ENCODE results near the gene CARD11.
A peak's percentile ranks its signal among the peaks of the same experiment; 100 is the strongest.
"Not testable (repeated sequence)": the region's sequence is repeated elsewhere in the genome, so short reads cannot be mapped to it uniquely, and the experiment has no call there.

The CARD11 gene

GRCh38 chr7:2959828-2960599, 83.7 kb downstream of the CARD11 start:
- DNase-seq: no peak

- no peak for DNase-seq
These were observed 84.5 kb downstream of the CARD11 start for GRCh38 chr7:2959103-2959680.

GRCh38 chr7:2958416-2959102, 85.1 kb downstream of the CARD11 start:
- no peak for DNase-seq

GRCh38 chr7:2957369-2957727, 86.3 kb downstream of the CARD11 start:
- DNase-seq: not testable (repeated sequence)

DNA sequence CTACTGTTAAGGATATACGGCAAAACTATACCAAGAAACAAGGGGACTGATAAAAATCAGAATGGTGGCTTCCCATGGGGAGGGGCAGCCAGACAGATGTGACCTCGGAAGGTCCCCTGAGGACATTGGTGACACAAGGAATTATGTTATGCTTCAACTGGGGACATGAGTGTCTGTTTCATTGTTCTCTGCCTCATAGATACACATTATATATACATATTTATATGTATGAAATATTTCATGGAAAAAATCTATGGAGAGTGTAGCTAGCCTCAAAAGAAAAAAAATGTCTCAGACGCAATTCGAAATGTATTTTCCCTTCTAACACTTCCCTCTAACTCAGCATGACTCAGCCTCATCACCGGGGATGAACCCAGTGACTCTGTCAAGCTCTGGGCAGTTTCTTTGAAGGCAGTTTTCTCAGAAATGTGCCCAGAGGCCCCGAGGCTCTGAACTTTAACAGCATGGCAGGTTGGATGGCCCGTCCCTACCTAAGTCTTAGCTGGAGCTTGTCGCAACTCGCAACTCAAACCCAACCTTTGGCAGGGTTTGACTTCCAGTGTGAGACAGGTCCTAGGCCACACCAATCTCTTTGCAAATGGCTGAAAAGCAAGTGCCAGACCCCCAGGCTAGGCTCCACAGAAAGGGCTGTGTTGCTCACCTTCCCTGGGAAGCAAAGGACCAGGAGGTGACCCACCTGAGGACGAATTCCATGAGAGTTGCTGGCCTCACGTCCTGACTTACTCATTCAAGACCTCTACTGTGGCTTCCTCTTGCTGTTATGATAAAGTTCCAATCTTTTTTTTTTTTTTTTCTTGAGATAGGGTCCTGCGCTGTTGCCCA, 86.9 kb downstream of the CARD11 start:
- peak; percentile 28 to 52 for DNase-seq

GRCh38 chr7:2956076-2956475, 87.6 kb downstream of the CARD11 start:
- DNase-seq: no peak

GRCh38 chr7:2955269-2955668, 88.4 kb downstream of the CARD11 start:
- no peak for DNase-seq

GRCh38 chr7:2954433-2954853, 89.2 kb downstream of the CARD11 start:
- DNase-seq: peak; percentile 19 to 38

DNA sequence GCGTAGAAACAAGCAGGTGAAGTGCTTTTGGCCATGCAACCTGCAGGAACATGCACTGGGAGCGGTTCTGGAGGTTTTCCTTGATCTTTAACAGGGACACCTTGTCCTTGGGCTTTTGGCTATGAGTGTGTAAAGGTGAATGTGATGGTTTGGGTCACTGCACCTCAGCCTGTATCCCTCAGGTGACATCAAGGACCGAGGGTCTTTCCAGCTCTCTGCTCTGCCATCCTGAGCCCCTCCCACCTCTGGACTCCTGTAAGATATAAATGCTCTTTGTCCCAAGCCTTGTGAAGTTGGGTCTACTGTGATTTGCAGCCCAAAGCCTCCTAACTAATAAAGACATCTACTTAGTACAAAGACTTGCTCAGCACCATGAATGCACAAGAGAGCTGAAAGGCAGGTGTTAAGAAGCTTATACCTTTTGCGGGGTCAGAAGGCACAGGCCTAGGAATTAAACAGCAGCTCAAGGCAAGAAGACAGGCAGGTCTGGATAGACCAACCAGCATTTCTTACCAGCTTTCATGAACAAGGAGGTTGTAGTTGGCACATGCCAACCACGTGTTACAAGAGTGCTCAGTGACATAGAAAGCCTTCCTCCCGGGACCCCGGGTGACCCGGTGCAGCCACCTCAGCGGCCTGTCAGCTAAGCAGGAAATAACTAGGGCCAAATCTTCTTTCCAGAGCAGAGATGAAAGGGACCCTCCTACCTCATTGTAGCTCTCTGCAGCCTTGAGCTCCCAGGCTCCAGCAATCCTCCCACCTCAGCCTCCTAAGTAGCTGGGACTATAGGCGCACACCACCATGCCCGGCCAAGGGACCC, 89.9 kb downstream of the CARD11 start:
- no peak for DNase-seq

- no peak for DNase-seq
These were observed 90.6 kb downstream of the CARD11 start for GRCh38 chr7:2953099-2953498.

GRCh38 chr7:2952316-2952715, 91.4 kb downstream of the CARD11 start:
- no peak for DNase-seq

- no peak for DNase-seq
These were observed 93.1 kb downstream of the CARD11 start for GRCh38 chr7:2950578-2950977.

DNA sequence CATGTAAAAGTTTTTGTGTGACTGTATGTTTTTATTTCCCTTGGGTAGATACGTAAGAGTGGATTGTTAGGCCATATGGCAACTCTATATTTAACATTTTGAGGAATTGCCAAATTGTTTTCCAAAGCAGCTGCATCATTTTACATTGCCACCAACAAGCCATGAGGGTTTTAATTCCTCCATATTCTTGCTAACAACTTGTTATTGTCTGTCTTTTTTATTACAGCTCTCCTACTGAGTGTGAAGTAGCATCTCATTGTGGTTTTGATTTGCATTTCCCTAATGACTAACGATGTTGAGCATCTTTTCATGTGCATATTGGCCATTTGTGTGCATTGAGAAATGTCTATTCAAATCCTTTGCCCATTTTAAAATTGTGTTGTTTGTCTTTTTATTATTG, 94.9 kb downstream of the CARD11 start:
- no peak for DNase-seq

- no peak for DNase-seq
These were observed 96.4 kb downstream of the CARD11 start for GRCh38 chr7:2947058-2947780.

- DNase-seq: no peak
These were observed 98.5 kb downstream of the CARD11 start for GRCh38 chr7:2945171-2945570.

DNA sequence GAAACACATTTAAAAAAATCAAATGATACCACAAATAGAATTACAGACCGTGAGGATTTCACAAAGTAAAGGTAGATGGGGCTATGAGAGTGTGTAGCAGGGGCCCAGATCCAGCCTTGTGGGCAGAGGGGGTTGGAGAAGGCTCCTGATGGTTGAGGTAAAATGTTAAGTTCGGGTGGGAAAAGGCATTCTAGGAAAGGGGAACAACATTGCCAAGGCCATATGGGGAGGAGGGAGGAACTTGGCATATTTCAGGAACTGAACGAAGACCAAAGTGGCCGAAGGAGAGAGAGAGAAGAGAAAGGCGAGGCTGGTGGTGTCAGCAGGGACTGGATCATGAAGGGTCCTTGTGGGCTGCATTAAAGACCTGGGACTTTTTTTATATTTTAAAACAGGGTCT, 98.9 kb downstream of the CARD11 start:
- no peak for DNase-seq

DNA sequence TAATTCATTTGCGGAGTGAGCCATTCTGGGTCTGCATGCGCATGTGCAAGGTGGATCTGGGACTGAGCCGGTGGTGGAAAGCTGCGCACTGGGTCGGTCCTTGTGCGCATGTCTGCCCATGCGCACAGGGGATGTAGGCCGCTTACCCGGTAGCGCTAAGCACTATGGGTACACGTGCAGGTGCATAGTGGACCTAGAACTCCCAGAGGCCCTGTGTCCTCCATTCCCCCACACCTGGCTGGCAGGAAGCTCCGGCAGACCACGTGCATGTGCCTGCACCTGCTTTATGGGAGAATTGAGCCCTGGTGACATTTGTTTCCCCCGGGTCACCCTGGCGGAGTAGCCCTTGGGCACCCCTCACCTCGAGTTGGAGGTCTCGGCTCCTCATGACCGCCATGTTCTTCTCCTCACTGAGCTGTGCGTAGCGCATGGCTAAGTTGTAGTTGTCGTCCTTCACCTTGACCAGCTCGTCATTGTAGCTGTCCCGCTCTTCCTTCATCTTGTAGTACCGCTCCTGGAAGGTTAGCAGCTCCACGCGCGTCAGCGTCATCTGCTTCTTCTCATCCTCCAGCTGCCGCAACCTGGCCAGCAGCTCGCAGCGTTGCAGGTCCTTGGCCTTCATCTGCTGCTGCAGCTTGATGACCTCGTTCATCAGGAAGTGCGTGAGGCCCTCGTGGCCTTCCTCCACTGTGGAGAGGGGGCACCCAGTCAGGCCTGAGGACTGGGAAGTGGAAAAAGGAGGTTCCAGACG, 99.6 kb downstream of the CARD11 start:
- no peak for DNase-seq

DNA sequence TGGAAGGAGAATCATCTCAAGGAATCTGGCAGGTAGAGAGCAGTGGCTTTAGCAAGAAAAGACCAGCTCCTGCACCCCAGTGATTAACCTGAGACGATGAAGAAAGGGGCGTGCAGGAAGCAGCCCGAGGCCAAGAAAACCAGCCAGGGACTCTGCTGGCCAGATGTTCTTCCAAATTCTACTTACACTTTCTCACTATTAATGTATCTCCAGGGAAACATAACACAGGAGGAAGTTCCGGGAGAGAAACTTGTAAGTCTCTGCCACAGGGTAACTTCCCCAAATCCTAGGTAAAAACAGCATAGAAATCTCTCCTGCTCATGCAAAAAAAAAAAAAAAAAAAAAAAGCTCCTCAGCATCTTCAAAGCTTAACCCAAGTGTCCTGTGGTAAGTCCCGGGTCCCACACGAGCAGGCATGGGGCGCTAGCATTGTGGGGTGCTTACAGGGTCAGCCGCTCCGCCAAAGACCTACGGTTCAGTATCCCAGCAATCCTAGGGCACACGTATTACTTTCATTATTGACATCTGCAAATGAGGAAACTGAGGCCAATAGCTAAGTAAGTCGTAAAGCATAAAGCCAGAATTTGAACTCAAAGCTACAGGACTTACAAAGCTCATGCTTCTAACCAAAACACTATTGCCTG, 102.3 kb downstream of the CARD11 start:
- DNase-seq: no peak

- DNase-seq: no peak
These were observed 103.2 kb downstream of the CARD11 start for GRCh38 chr7:2940466-2940865.

DNA sequence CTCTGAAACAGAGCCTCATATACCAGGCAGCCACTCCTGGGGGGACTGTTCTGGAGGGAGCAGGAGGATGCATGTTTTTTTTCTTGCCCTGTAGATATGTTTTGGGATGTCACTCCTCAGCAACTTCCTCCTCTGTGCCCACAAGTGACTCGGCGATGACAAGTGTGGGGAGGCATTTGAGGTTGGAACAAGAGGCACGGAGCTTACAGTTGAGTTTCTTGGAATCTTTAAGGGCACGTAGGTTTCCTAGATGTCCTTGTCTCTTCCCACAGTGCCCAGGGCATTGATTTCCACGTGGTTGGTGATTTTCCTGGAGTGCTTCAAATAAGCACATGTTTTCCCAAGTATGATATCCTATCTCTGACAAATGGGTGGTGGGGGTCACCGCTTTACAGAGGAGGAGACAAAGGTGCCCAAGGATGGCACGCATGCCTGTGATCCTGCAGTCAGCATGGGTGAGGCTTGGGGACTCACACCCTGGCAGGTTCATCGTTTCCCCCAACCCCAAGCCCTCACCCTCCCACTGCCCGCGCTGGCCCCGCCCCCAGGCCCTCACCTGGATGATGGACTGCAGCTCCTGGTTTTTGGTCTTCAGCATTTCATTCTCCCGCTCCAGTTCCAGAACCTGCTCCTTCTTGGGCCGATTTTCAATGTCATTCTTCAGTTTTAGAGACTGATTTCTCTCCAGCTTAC, 104.3 kb downstream of the CARD11 start:
- no peak for DNase-seq

All from stimulated activated CD4-positive, alpha-beta T cell treated with anti-CD3 and anti-CD28 coated beads, Interleukin-4, amount 100 ng/mL, for 4 hours (primary cell).